Panc1 (cell line): ENCODE measurements around the gene DENND1B. TPM values are rescaled to one million over a fixed set of nuclear protein-coding genes. Genes with fewer than 3 reads are reported as not detected.
A peak's percentile ranks its signal among the peaks of the same experiment; 100 is the strongest.

Experiments used
- ATAC-seq: fragments of 200-7000 bp; cut with Tn5 transposase; 2 replicates; pipeline ENCODE4 v1.9.1; 2020; ENCODE audit warnings: mild to moderate bottlenecking, moderate library complexity
- BruUV-seq: library from RNA; stranded (reverse); fragments of 400-500 nt; replicated peaks from 2 replicates; lab custom pipeline; 2021; lab: Mats Ljungman, UMichigan
- CTCF ChIA-PET: fragments of 300-600 bp; sonication (Branson Sonifier 250); formaldehyde crosslinking; loops from one replicate; lab custom pipeline; 2022; ENCODE audit warnings: antibody characterized with exemption; lab: Charles Lee
- POLR2A ChIA-PET: fragments of 300-600 bp; sonication (Branson Sonifier 250); formaldehyde crosslinking; loops from one replicate; lab custom pipeline; 2022; ENCODE audit warnings: antibody characterized with exemption; lab: Charles Lee
- DNase-seq: peaks from one replicate; pipeline ENCODE4 v3.0.0-alpha.2; 2010; ENCODE audit warnings: low read depth, low spot score
- H3K27ac ChIP-seq: 2 replicates; pipeline ENCODE4 v1.5.1; 2011; ENCODE audit warnings: mild to moderate bottlenecking, low read length, inconsistent platforms
- H3K27me3 ChIP-seq: fragments of 200-500 bp; sonication (Bioruptor generic); 2 replicates; pipeline ENCODE4 v1.6.0; 2014; ENCODE audit warnings: low read length, inconsistent platforms; ENCODE audit not compliant: control insufficient read depth, insufficient read depth
- H3K36me3 ChIP-seq: fragments of 200-500 bp; sonication (Bioruptor generic); 2 replicates; pipeline ENCODE4 v1.5.1; 2014; ENCODE audit warnings: inconsistent platforms, mild to moderate bottlenecking, low read length, moderate library complexity; ENCODE audit not compliant: control insufficient read depth, insufficient read depth
- H3K4me1 ChIP-seq: 2 replicates; pipeline ENCODE4 v1.5.1; 2011; ENCODE audit warnings: inconsistent platforms, mild to moderate bottlenecking, low read length, moderate library complexity; ENCODE audit not compliant: control insufficient read depth, insufficient read depth
- H3K4me3 ChIP-seq, 2 experiments: 2 replicates each; pipeline ENCODE4 v1.5.1; 2011 to 2012; ENCODE audit warnings: low read depth in 2 of 2, low read length in 2 of 2, mild to moderate bottlenecking in 2 of 2, inconsistent platforms in 1 of 2, moderate library complexity in 1 of 2
- H3K9me3 ChIP-seq: fragments of 200-500 bp; sonication (Bioruptor generic); 2 replicates; pipeline ENCODE4 v1.5.1; 2014; ENCODE audit warnings: low read depth, mild to moderate bottlenecking, inconsistent platforms, low read length, moderate library complexity; ENCODE audit not compliant: control insufficient read depth, insufficient read depth
- POLR2AphosphoS5 ChIP-seq: IDR thresholded peaks from 2 replicates; pipeline ENCODE4 v1.6.1; 2012; ENCODE audit warnings: mild to moderate bottlenecking, low read depth, low read length, moderate library complexity
- SIN3A ChIP-seq: IDR thresholded peaks from 2 replicates; pipeline ENCODE4 v1.6.1; 2012; ENCODE audit warnings: low read depth, mild to moderate bottlenecking, low read length, moderate library complexity, borderline replicate concordance; ENCODE audit not compliant: insufficient read depth
- TCF7L2 ChIP-seq: IDR thresholded peaks from 2 replicates; pipeline ENCODE4 v1.6.1; 2011; ENCODE audit warnings: mild to moderate bottlenecking, low read depth, low read length, inconsistent platforms
- in situ Hi-C: cut with HindIII; loops from 2 replicates; pipeline ENCODE4 v1.10.0; 2016; ENCODE audit warnings: low sequenced_read_pairs, low pct_unique_long_range_greater_than_20kb
- intact Hi-C: fragments of 100-400 bp; cut with micrococcal nuclease; formaldehyde crosslinking; loops from one replicate; pipeline ENCODE4 v1.10.0; 2022; ENCODE audit not compliant: unreplicated experiment
- total RNA-seq: library from RNA; stranded (reverse); gene quantifications from one replicate; pipeline ENCODE4 v1.2.1, GENCODE V29; 2021; ENCODE audit not compliant: unreplicated experiment
- TF ChIP-seq, protein P1 (sequence below), 2 experiments: IDR thresholded peaks; 2 replicates each; pipeline ENCODE4 v1.6.1; 2011 to 2012; ENCODE audit warnings: low read depth in 2 of 2, control low read depth in 1 of 2, low read length in 1 of 2, mild to moderate bottlenecking in 1 of 2, moderate library complexity in 1 of 2; ENCODE audit not compliant: insufficient read depth in 1 of 2
- TF ChIP-seq, protein P2 (sequence below): fragments of 450-650 bp; IDR thresholded peaks from 2 replicates; pipeline ENCODE4 v1.5.1; 2017; ENCODE audit warnings: mild to moderate bottlenecking

DENND1B gene
- total RNA-seq, 1 experiment from 2014 or later, result 7.7 TPM

- TF ChIP-seq, protein P1, sequence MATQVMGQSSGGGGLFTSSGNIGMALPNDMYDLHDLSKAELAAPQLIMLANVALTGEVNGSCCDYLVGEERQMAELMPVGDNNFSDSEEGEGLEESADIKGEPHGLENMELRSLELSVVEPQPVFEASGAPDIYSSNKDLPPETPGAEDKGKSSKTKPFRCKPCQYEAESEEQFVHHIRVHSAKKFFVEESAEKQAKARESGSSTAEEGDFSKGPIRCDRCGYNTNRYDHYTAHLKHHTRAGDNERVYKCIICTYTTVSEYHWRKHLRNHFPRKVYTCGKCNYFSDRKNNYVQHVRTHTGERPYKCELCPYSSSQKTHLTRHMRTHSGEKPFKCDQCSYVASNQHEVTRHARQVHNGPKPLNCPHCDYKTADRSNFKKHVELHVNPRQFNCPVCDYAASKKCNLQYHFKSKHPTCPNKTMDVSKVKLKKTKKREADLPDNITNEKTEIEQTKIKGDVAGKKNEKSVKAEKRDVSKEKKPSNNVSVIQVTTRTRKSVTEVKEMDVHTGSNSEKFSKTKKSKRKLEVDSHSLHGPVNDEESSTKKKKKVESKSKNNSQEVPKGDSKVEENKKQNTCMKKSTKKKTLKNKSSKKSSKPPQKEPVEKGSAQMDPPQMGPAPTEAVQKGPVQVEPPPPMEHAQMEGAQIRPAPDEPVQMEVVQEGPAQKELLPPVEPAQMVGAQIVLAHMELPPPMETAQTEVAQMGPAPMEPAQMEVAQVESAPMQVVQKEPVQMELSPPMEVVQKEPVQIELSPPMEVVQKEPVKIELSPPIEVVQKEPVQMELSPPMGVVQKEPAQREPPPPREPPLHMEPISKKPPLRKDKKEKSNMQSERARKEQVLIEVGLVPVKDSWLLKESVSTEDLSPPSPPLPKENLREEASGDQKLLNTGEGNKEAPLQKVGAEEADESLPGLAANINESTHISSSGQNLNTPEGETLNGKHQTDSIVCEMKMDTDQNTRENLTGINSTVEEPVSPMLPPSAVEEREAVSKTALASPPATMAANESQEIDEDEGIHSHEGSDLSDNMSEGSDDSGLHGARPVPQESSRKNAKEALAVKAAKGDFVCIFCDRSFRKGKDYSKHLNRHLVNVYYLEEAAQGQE (IDR thresholded peaks at IDR 0.05; ENCODE audit: insufficient read depth in 1 of 2, low read depth in 2 of 2, low read length in 1 of 2), result no peak
- TF ChIP-seq SIN3A (no peak), POLR2AphosphoS5 (no peak), TCF7L2 (no peak)
- TF ChIP-seq, protein P2, sequence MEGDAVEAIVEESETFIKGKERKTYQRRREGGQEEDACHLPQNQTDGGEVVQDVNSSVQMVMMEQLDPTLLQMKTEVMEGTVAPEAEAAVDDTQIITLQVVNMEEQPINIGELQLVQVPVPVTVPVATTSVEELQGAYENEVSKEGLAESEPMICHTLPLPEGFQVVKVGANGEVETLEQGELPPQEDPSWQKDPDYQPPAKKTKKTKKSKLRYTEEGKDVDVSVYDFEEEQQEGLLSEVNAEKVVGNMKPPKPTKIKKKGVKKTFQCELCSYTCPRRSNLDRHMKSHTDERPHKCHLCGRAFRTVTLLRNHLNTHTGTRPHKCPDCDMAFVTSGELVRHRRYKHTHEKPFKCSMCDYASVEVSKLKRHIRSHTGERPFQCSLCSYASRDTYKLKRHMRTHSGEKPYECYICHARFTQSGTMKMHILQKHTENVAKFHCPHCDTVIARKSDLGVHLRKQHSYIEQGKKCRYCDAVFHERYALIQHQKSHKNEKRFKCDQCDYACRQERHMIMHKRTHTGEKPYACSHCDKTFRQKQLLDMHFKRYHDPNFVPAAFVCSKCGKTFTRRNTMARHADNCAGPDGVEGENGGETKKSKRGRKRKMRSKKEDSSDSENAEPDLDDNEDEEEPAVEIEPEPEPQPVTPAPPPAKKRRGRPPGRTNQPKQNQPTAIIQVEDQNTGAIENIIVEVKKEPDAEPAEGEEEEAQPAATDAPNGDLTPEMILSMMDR, result peak; percentile 9; the same call in 1 of the 2 replicates
- ChIA-PET POLR2A (no interaction called here), CTCF (no interaction called here)
- Histone ChIP-seq H3K4me3 (no peak overlapping the region), H3K9me3 (no peaks in the 10 kb centered on the region), H3K27ac (no peak overlapping the region), H3K4me1 (no peaks in the 10 kb centered on the region), H3K36me3 (no peaks in the 10 kb centered on the region), H3K27me3 (no peaks in the 10 kb centered on the region)
- DNase-seq (no peak), ATAC-seq (no peak)
- in situ Hi-C loops, result no loop called here
- BruUV-seq, result no TSS peak
- intact Hi-C loops, result loop anchor here (10.0 kb wide), 2 partner anchors 938 to 1158 kb away; no protein-coding TSS in a partner anchor
Measured at GRCh38 chr1:197526736-197527371, 248.4 kb downstream of the DENND1B start.

GRCh38 chr1:197521118-197521739, 254.1 kb downstream of the DENND1B start:
- in situ Hi-C loops (no loop called here), intact Hi-C loops (loop anchor here (5.0 to 10.0 kb wide), 4 partner anchors 346 to 1164 kb away; no protein-coding TSS in a partner anchor)
- BruUV-seq, result no TSS peak
- H3K9me3 ChIP-seq, result no peaks in the 10 kb centered on the region
- DNase-seq (no peak), ATAC-seq (no peak; the same call in 1 of the 2 replicates)
- H3K27me3 ChIP-seq, result no peaks in the 10 kb centered on the region
- H3K36me3 ChIP-seq, result no peaks in the 10 kb centered on the region
- ChIA-PET POLR2A (no interaction called here), CTCF (interaction anchor here (0.6 kb wide), 1 partner anchor 571 kb away, joined by 3 read pairs; no protein-coding TSS in a partner anchor)
- H3K27ac ChIP-seq, result no peak overlapping the region
- no peak overlapping the region for H3K4me3 ChIP-seq
- no peaks in the 10 kb centered on the region for H3K4me1 ChIP-seq
- TF ChIP-seq, protein P1 (IDR thresholded peaks at IDR 0.05; ENCODE audit: insufficient read depth in 1 of 2, low read depth in 2 of 2, low read length in 1 of 2), result no peak
- TF ChIP-seq POLR2AphosphoS5 (no peak), SIN3A (no peak)
- TF ChIP-seq, protein P2, result peak; percentile 70; the same call in 1 of the 2 replicates
